Measurements from ENCODE around the gene ST14. TPM values are rescaled to one million over a fixed set of nuclear protein-coding genes. Genes with fewer than 3 reads are reported as not detected.

The ST14 gene
- total RNA-seq, 1 experiment from 2014 or later = 0.37 TPM

GRCh38 chr11:130129922-130130321, 29.7 kb upstream of the ST14 start:
- in situ Hi-C loops (cut with HindIII; ENCODE audit: low pct_unique_long_range_greater_than_20kb, low sequenced_read_pairs) = no loop called here
- DNase-seq (ENCODE audit: low read depth) = no peak

GRCh38 chr11:130131961-130132850, 27.4 kb upstream of the ST14 start:
- DNase-seq (ENCODE audit: low read depth) = peak; percentile 22
- in situ Hi-C loops (cut with HindIII; ENCODE audit: low pct_unique_long_range_greater_than_20kb, low sequenced_read_pairs) = no loop called here

GRCh38 chr11:130133716-130134115, 25.9 kb upstream of the ST14 start:
- in situ Hi-C loops (cut with HindIII; ENCODE audit: low pct_unique_long_range_greater_than_20kb, low sequenced_read_pairs) = no loop called here

GRCh38 chr11:130136107-130136506, 23.5 kb upstream of the ST14 start:
- in situ Hi-C loops (cut with HindIII; ENCODE audit: low pct_unique_long_range_greater_than_20kb, low sequenced_read_pairs) = no loop called here
- DNase-seq (ENCODE audit: low read depth) = no peak

More at GRCh38 chr11:130133716-130134115, 25.9 kb upstream of the ST14 start:
- DNase-seq (ENCODE audit: low read depth) = no peak

GRCh38 chr11:130137999-130138398, 21.6 kb upstream of the ST14 start:
- DNase-seq (ENCODE audit: low read depth) = no peak
- in situ Hi-C loops (cut with HindIII; ENCODE audit: low pct_unique_long_range_greater_than_20kb, low sequenced_read_pairs) = no loop called here

- DNase-seq (ENCODE audit: low read depth) = no peak
- in situ Hi-C loops (cut with HindIII; ENCODE audit: low pct_unique_long_range_greater_than_20kb, low sequenced_read_pairs) = no loop called here
These were observed 20.2 kb upstream of the ST14 start for GRCh38 chr11:130139401-130139800.

- in situ Hi-C loops (cut with HindIII; ENCODE audit: low pct_unique_long_range_greater_than_20kb, low sequenced_read_pairs) = no loop called here
These were observed 17.8 kb upstream of the ST14 start for GRCh38 chr11:130141561-130142341.

GRCh38 chr11:130144141-130144540, 15.4 kb upstream of the ST14 start:
- in situ Hi-C loops (cut with HindIII; ENCODE audit: low pct_unique_long_range_greater_than_20kb, low sequenced_read_pairs) = no loop called here
- no peak for DNase-seq (ENCODE audit: low read depth)

More at GRCh38 chr11:130141561-130142341, 17.8 kb upstream of the ST14 start:
- DNase-seq (ENCODE audit: low read depth) = no peak

GRCh38 chr11:130144861-130145281, 14.7 kb upstream of the ST14 start:
- in situ Hi-C loops (cut with HindIII; ENCODE audit: low pct_unique_long_range_greater_than_20kb, low sequenced_read_pairs) = no loop called here
- no peak for DNase-seq (ENCODE audit: low read depth)

- in situ Hi-C loops (cut with HindIII; ENCODE audit: low pct_unique_long_range_greater_than_20kb, low sequenced_read_pairs) = no loop called here
- DNase-seq (ENCODE audit: low read depth) = no peak
These were observed 14.2 kb upstream of the ST14 start for GRCh38 chr11:130145311-130145812.

GRCh38 chr11:130145975-130146776, 13.4 kb upstream of the ST14 start:
- in situ Hi-C loops (cut with HindIII; ENCODE audit: low pct_unique_long_range_greater_than_20kb, low sequenced_read_pairs) = no loop called here
- DNase-seq (ENCODE audit: low read depth) = no peak

- in situ Hi-C loops (cut with HindIII; ENCODE audit: low pct_unique_long_range_greater_than_20kb, low sequenced_read_pairs) = no loop called here
- DNase-seq (ENCODE audit: low read depth) = no peak
These were observed 12.8 kb upstream of the ST14 start for GRCh38 chr11:130146796-130147195.

- in situ Hi-C loops (cut with HindIII; ENCODE audit: low pct_unique_long_range_greater_than_20kb, low sequenced_read_pairs) = no loop called here
These were observed 10.7 kb upstream of the ST14 start for GRCh38 chr11:130148796-130149326.

GRCh38 chr11:130150790-130151189, 8.8 kb upstream of the ST14 start:
- in situ Hi-C loops (cut with HindIII; ENCODE audit: low pct_unique_long_range_greater_than_20kb, low sequenced_read_pairs) = no loop called here
- DNase-seq (ENCODE audit: low read depth) = no peak

More at GRCh38 chr11:130148796-130149326, 10.7 kb upstream of the ST14 start:
- no peak for DNase-seq (ENCODE audit: low read depth)

GRCh38 chr11:130151196-130151595, 8.4 kb upstream of the ST14 start:
- DNase-seq (ENCODE audit: low read depth) = no peak

GRCh38 chr11:130156108-130157022, 3.2 kb upstream of the ST14 start:
- in situ Hi-C loops (cut with HindIII; ENCODE audit: low pct_unique_long_range_greater_than_20kb, low sequenced_read_pairs) = no loop called here

More at GRCh38 chr11:130151196-130151595, 8.4 kb upstream of the ST14 start:
- in situ Hi-C loops (cut with HindIII; ENCODE audit: low pct_unique_long_range_greater_than_20kb, low sequenced_read_pairs) = no loop called here

GRCh38 chr11:130157101-130157500, 2.5 kb upstream of the ST14 start:
- DNase-seq (ENCODE audit: low read depth) = no peak
- in situ Hi-C loops (cut with HindIII; ENCODE audit: low pct_unique_long_range_greater_than_20kb, low sequenced_read_pairs) = no loop called here

More at GRCh38 chr11:130156108-130157022, 3.2 kb upstream of the ST14 start:
- no peak for DNase-seq (ENCODE audit: low read depth)
